Esophagus muscularis mucosa (tissue), 4 donors: ENCODE data around the gene SVOPL. TPM values are rescaled to one million over a fixed set of nuclear protein-coding genes. Genes with fewer than 3 reads are reported as not detected.

Experiments used
- DNase-seq: peaks from one replicate; pipeline ENCODE4 v3.0.0-alpha.2; 2017; ENCODE audit errors: extremely low spot score
- H3K27ac ChIP-seq, 4 donors: fragments of 200-600 bp; sonication (generic); replicated peaks in 1 of 4; 1 replicate in 3 of 4; 2 replicates in 1 of 4; pipeline ENCODE4 v1.5.1; 2016 to 2019; ENCODE audit warnings: mild to moderate bottlenecking in 1 of 4
- H3K27me3 ChIP-seq, 4 donors: fragments of 200-600 bp; sonication (generic); one replicate each; pipeline versions ENCODE4 v1.5.1 to v1.6.0; 2016 to 2019
- H3K36me3 ChIP-seq, 4 donors: fragments of 200-600 bp; sonication (generic); one replicate each; pipeline ENCODE4 v1.5.1; 2016 to 2019
- H3K4me1 ChIP-seq, 4 donors: fragments of 200-600 bp; sonication (generic); one replicate each; pipeline ENCODE4 v1.5.1; 2016 to 2019
- H3K4me3 ChIP-seq, 4 donors: fragments of 200-600 bp; sonication (generic); 1 replicate in 2 of 4; 2 replicates in 2 of 4; pipeline ENCODE4 v1.5.1; 2016 to 2019; ENCODE audit warnings: mild to moderate bottlenecking in 4 of 4, moderate library complexity in 1 of 4
- H3K9me3 ChIP-seq, 4 donors: fragments of 200-600 bp; sonication (generic); 1 replicate in 3 of 4; 2 replicates in 1 of 4; pipeline ENCODE4 v1.5.1; 2016 to 2019
- EP300 ChIP-seq: sonication (generic); formaldehyde crosslinking; IDR thresholded peaks from one replicate; pipeline ENCODE4 v1.6.1; 2017; ENCODE audit warnings: antibody characterized with exemption
- POLR2A ChIP-seq: fragments of 450-650 bp; IDR thresholded peaks from one replicate; pipeline ENCODE4 v1.6.1; 2017; ENCODE audit warnings: antibody characterized with exemption, moderate library complexity, mild to moderate bottlenecking, low read depth
- POLR2AphosphoS5 ChIP-seq, 2 donors: sonication (generic); formaldehyde crosslinking; IDR thresholded peaks; one replicate each; pipeline ENCODE4 v1.6.1; 2017; ENCODE audit warnings: antibody characterized with exemption in 2 of 2
- WGBS: methylation state at CpG from one replicate; pipeline ENCODE4 v1.1.5; 2018; 5-methylcytosine and 5-hydroxymethylcytosine counted together
- intact Hi-C: fragments of 100-400 bp; cut with DNase I; formaldehyde crosslinking; loops from one replicate; pipeline ENCODE4 v1.15.1; 2023
- total RNA-seq, 4 donors: library from RNA; depleted of rRNA; stranded (reverse); fragments of >200 nt; gene quantifications; one replicate each; pipeline versions ENCODE4 v1.1.0 to v1.2.1, GENCODE V29; 2016
- TF ChIP-seq, protein P1 (sequence below), 3 experiments: fragments of 200-600 bp in 2 of 3; fragments of 450-650 bp in 1 of 3; sonication (generic) in 2 of 3; IDR thresholded peaks; one replicate each; pipeline ENCODE4 v1.5.1; 2017 to 2019; ENCODE audit warnings: antibody characterized with exemption in 3 of 3, mild to moderate bottlenecking in 2 of 3, moderate library complexity in 1 of 3

Gene SVOPL
- total RNA-seq, 4 donors from 2014 or later: not detected

- TF ChIP-seq, protein P1, sequence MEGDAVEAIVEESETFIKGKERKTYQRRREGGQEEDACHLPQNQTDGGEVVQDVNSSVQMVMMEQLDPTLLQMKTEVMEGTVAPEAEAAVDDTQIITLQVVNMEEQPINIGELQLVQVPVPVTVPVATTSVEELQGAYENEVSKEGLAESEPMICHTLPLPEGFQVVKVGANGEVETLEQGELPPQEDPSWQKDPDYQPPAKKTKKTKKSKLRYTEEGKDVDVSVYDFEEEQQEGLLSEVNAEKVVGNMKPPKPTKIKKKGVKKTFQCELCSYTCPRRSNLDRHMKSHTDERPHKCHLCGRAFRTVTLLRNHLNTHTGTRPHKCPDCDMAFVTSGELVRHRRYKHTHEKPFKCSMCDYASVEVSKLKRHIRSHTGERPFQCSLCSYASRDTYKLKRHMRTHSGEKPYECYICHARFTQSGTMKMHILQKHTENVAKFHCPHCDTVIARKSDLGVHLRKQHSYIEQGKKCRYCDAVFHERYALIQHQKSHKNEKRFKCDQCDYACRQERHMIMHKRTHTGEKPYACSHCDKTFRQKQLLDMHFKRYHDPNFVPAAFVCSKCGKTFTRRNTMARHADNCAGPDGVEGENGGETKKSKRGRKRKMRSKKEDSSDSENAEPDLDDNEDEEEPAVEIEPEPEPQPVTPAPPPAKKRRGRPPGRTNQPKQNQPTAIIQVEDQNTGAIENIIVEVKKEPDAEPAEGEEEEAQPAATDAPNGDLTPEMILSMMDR (IDR thresholded peaks at IDR 0.05): no peak
- TF ChIP-seq EP300: no peak
- no peak for TF ChIP-seq POLR2AphosphoS5 (IDR thresholded peaks at IDR 0.05)
- TF ChIP-seq POLR2A: no peak
- DNase-seq: no peak
- WGBS: 92% methylated on average over 5 of the region's 5 CpGs
- H3K27me3 ChIP-seq: no peaks in the 10 kb centered on the region
- peaks cover 5 to 46% (median 29%) of the 10 kb centered on the region in 4 donors for H3K9me3 ChIP-seq
- no peaks in the 10 kb centered on the region for H3K4me1 ChIP-seq
- H3K4me3 ChIP-seq: no peak overlapping the region
- H3K36me3 ChIP-seq: peaks cover 48 to 100% (median 91%) of the 10 kb centered on the region in 4 donors
- H3K27ac ChIP-seq: no peak overlapping the region
- intact Hi-C loops: no loop called here
Observed at GRCh38 chr7:138559448-138559847, 141.7 kb downstream of the SVOPL start.

- intact Hi-C loops: no loop called here
- no peaks in the 10 kb centered on the region for H3K4me1 ChIP-seq
- H3K36me3 ChIP-seq: peaks cover 58 to 100% (median 83%) of the 10 kb centered on the region in 4 donors
- H3K27ac ChIP-seq: no peak overlapping the region
- no peak overlapping the region for H3K4me3 ChIP-seq
- H3K27me3 ChIP-seq: no peaks in the 10 kb centered on the region
- DNase-seq: no peak
- TF ChIP-seq POLR2AphosphoS5 (IDR thresholded peaks at IDR 0.05) (no peak), EP300 (no peak), POLR2A (no peak)
- TF ChIP-seq, protein P1 (IDR thresholded peaks at IDR 0.05): no peak
- WGBS: 98% methylated on average over 3 of the region's 3 CpGs
- peaks cover 5 to 35% (median 22%) of the 10 kb centered on the region in 4 donors for H3K9me3 ChIP-seq
Observed at GRCh38 chr7:138556771-138557484, 144.2 kb downstream of the SVOPL start.

- no peak for TF ChIP-seq POLR2AphosphoS5 (IDR thresholded peaks at IDR 0.05)
- no peak for TF ChIP-seq POLR2A
- TF ChIP-seq, protein P1 (IDR thresholded peaks at IDR 0.05): no peak
- TF ChIP-seq EP300: no peak
- H3K36me3 ChIP-seq: peaks cover 63 to 99% (median 84%) of the 10 kb centered on the region in 4 donors
- no peak overlapping the region for H3K27ac ChIP-seq
- no peak for DNase-seq
- H3K27me3 ChIP-seq: no peaks in the 10 kb centered on the region
- peaks cover 5 to 35% (median 22%) of the 10 kb centered on the region in 4 donors for H3K9me3 ChIP-seq
- intact Hi-C loops: no loop called here
- no peak overlapping the region for H3K4me3 ChIP-seq
- no peaks in the 10 kb centered on the region for H3K4me1 ChIP-seq
- 97% methylated on average over 4 of the region's 4 CpGs for WGBS
Observed at GRCh38 chr7:138555684-138556083, 145.5 kb downstream of the SVOPL start.

DNA sequence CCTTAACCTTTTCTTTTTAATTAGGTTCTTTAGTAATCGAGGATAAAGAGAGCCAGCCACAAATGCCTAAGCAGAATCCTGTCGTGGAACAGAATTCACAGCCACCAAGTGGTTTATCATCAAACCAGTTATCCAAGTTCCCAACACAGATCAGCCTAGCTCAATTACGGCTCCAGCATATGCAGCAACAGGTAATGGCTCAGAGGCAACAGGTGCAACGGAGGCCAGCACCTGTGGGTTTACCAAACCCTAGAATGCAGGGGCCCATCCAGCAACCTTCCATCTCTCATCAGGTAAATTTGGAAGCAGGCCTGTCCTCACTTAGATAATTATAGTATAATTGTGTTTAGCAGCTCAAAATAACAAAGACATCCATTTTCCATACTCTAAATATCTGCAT is 146.5 kb downstream of the SVOPL start:
- H3K9me3 ChIP-seq: peaks cover 5 to 35% (median 22%) of the 10 kb centered on the region in 4 donors
- no peak overlapping the region for H3K27ac ChIP-seq
- no peak for TF ChIP-seq POLR2AphosphoS5 (IDR thresholded peaks at IDR 0.05)
- TF ChIP-seq, protein P1 (IDR thresholded peaks at IDR 0.05): no peak
- no peak for TF ChIP-seq POLR2A
- no peak for TF ChIP-seq EP300
- no peak overlapping the region for H3K4me3 ChIP-seq
- H3K27me3 ChIP-seq: no peaks in the 10 kb centered on the region
- intact Hi-C loops: no loop called here
- H3K4me1 ChIP-seq: no peaks in the 10 kb centered on the region
- no peak for DNase-seq
- 92% methylated on average over 4 of the region's 4 CpGs for WGBS
- peaks cover 54 to 89% (median 79%) of the 10 kb centered on the region in 4 donors for H3K36me3 ChIP-seq
